Kidney epithelial cell (primary cell): Measurements from ENCODE around the gene BBX. TPM values are rescaled to one million over a fixed set of nuclear protein-coding genes. Genes with fewer than 3 reads are reported as not detected.

Source experiments
- DNase-seq: peaks from one replicate; pipeline ENCODE4 v3.0.0-alpha.2; 2010; ENCODE audit warnings: low read depth
- H3K27me3 ChIP-seq: 2 replicates; pipeline ENCODE4 v1.6.0; 2011; ENCODE audit warnings: low read length; ENCODE audit not compliant: control insufficient read depth, insufficient read depth
- H3K36me3 ChIP-seq: 2 replicates; pipeline ENCODE4 v1.5.1; 2011; ENCODE audit warnings: low read length; ENCODE audit not compliant: control insufficient read depth, insufficient read depth
- H3K4me3 ChIP-seq: 2 replicates; pipeline ENCODE4 v1.5.1; 2011; ENCODE audit warnings: low read depth, mild to moderate bottlenecking, control low read depth, low read length
- CTCF ChIP-seq: IDR thresholded peaks from 2 replicates; pipeline ENCODE4 v1.5.1; 2011; ENCODE audit warnings: mild to moderate bottlenecking, moderate library complexity, low read length, control low read depth, inconsistent platforms; ENCODE audit not compliant: insufficient read depth, poor library complexity, severe bottlenecking
- total RNA-seq: library from RNA; depleted of rRNA; stranded (reverse); fragments of >200 nt; gene quantifications from 2 replicates; pipeline ENCODE4 v1.2.3, GENCODE V29; 2015

BBX gene
- total RNA-seq, 1 donor from 2014 or later: 50.7 TPM

GRCh38 chr3:107520535-107520934 is 2.2 kb upstream of the BBX start:
- Histone ChIP-seq H3K27me3 (no peaks in the 10 kb centered on the region), H3K4me3 (no peak overlapping the region), H3K36me3 (no peaks in the 10 kb centered on the region)
- DNase-seq: no peak
- no peak for TF ChIP-seq CTCF

- Histone ChIP-seq H3K27me3 (no peaks in the 10 kb centered on the region), H3K36me3 (no peaks in the 10 kb centered on the region), H3K4me3 (no peak overlapping the region)
- no peak for DNase-seq
- TF ChIP-seq CTCF: no peak
These were observed 1.2 kb upstream of the BBX start for GRCh38 chr3:107521469-107522059.

- no peak for TF ChIP-seq CTCF
- no peak for DNase-seq
These were observed 452 bp downstream of the BBX start for GRCh38 chr3:107523289-107523538.

GRCh38 chr3:107523539-107524325 is 970 bp downstream of the BBX start:
- TF ChIP-seq CTCF: no peak
- no peak for DNase-seq
- Histone ChIP-seq H3K36me3 (no peaks in the 10 kb centered on the region), H3K27me3 (no peaks in the 10 kb centered on the region), H3K4me3 (peak overlapping the region; percentile 74)

More at GRCh38 chr3:107523289-107523538, 452 bp downstream of the BBX start:
- Histone ChIP-seq H3K36me3 (no peaks in the 10 kb centered on the region), H3K4me3 (peak overlapping the region; percentile 74), H3K27me3 (no peaks in the 10 kb centered on the region)

GRCh38 chr3:107524326-107524840 is 1.6 kb downstream of the BBX start:
- Histone ChIP-seq H3K36me3 (no peaks in the 10 kb centered on the region), H3K4me3 (peak overlapping the region; percentile 74), H3K27me3 (no peaks in the 10 kb centered on the region)
- no peak for TF ChIP-seq CTCF
- no peak for DNase-seq
